Activated CD8-positive, alpha-beta T cell treated with anti-CD3 and anti-CD28 coated beads for 36 hours (primary cell): ENCODE results near the gene TEK. TPM values are rescaled to one million over a fixed set of nuclear protein-coding genes. Genes with fewer than 3 reads are reported as not detected.

Experiments
- ATAC-seq: fragments of 200-7000 bp; cut with Tn5 transposase; one replicate; pipeline ENCODE4 v1.10.0; 2021; ENCODE audit warnings: mild to moderate bottlenecking, moderate library complexity
- CTCF ChIA-PET: fragments of 350-600 bp; sonication (Branson Sonifier 250); formaldehyde crosslinking; loops from one replicate; lab custom pipeline; 2021; ENCODE audit warnings: antibody characterized with exemption; lab: Charles Lee
- POLR2A ChIA-PET: fragments of 350-600 bp; sonication (Branson Sonifier 250); formaldehyde crosslinking; loops from one replicate; lab custom pipeline; 2021; ENCODE audit warnings: antibody characterized with exemption; lab: Charles Lee
- DNase-seq: peaks from one replicate; pipeline ENCODE4 v3.0.0-alpha.2; 2020
- H3K27ac Mint-ChIP-seq: one replicate; pipeline ENCODE4 v1.8.0; 2021; ENCODE audit warnings: mild to moderate bottlenecking, mixed read lengths
- H3K27me3 Mint-ChIP-seq: one replicate; pipeline ENCODE4 v1.8.0; 2021; ENCODE audit warnings: mixed read lengths
- H3K36me3 Mint-ChIP-seq: one replicate; pipeline ENCODE4 v1.8.0; 2021; ENCODE audit warnings: low read depth, mixed read lengths
- H3K4me1 Mint-ChIP-seq: one replicate; pipeline ENCODE4 v1.8.0; 2021; ENCODE audit warnings: low read depth, mixed read lengths
- H3K4me3 Mint-ChIP-seq: one replicate; pipeline ENCODE4 v1.8.0; 2021; ENCODE audit warnings: mild to moderate bottlenecking, moderate library complexity, mixed read lengths
- H3K9me3 Mint-ChIP-seq: one replicate; pipeline ENCODE4 v1.8.0; 2021; ENCODE audit warnings: mixed read lengths
- CTCF ChIP-seq: fragments of 200-600 bp; IDR thresholded peaks from one replicate; pipeline ENCODE4 v1.8.0; 2022; ENCODE audit warnings: antibody characterized with exemption, mild to moderate bottlenecking
- intact Hi-C: fragments of 100-400 bp; cut with micrococcal nuclease; formaldehyde crosslinking; loops from one replicate; pipeline ENCODE4 v1.10.0; 2022
- total RNA-seq, 2 experiments: library from RNA; stranded (reverse); gene quantifications; one replicate each; pipeline ENCODE4 v1.2.3, GENCODE V29; 2021

The TEK gene
- total RNA-seq, 2 experiments from 2014 or later, result not detected

DNA sequence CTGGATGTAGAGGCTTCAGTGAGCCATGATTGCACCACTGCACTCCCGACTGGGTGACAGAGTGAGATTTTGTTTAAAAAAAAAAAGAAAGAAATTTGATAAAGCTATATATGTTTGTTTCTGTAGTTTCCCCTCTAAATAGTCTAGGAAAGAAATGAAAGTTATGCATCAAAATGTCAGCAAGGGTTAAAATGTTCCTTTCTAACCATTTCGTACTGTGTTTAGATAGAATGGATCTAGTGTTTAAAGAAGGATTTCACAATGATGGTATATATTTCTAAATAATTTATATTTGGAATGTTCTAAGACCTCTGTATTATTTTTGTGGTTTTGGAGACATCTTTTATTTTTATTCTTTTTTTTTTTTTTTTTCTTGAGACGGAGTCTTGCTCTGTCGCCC is 22.7 kb downstream of the TEK start:
- CTCF ChIA-PET, result no interaction called here
- intact Hi-C loops, result loop anchor here (2.0 kb wide), 1 partner anchor 19 kb away; no protein-coding TSS in a partner anchor
- H3K27me3 Mint-ChIP-seq, result peaks cover 2% of the 10 kb centered on the region
- DNase-seq (no peak), ATAC-seq (no peak)
- POLR2A ChIA-PET, result no interaction called here
- H3K9me3 Mint-ChIP-seq, result no peaks in the 10 kb centered on the region
- H3K36me3 Mint-ChIP-seq, result no peaks in the 10 kb centered on the region
- no peak overlapping the region for H3K4me3 Mint-ChIP-seq
- H3K4me1 Mint-ChIP-seq, result no peaks in the 10 kb centered on the region
- no peak overlapping the region for H3K27ac Mint-ChIP-seq
- TF ChIP-seq CTCF, result no peak

DNA sequence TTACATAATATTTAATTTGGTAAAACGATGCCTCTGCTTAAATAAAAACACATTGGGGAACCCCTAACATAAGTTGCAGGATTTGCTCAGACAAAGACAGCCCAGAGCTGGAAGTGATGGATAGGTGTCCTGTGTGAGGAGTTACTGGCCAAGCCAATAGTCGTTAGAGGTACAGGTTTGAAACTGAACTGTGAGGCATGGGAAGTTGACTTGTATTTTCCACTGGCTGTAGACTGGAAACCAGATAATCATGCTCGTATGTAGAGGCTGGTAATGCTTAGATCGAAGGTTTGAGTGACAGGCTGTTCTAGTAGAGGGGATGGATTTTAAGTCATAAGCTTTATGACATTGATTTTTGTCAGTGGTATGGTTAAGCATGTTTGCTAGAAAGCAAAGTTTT is 24.8 kb downstream of the TEK start:
- H3K4me1 Mint-ChIP-seq, result no peaks in the 10 kb centered on the region
- ATAC-seq (no peak), DNase-seq (no peak)
- CTCF ChIA-PET, result no interaction called here
- TF ChIP-seq CTCF, result no peak
- H3K27me3 Mint-ChIP-seq, result no peaks in the 10 kb centered on the region
- no peak overlapping the region for H3K27ac Mint-ChIP-seq
- no peak overlapping the region for H3K4me3 Mint-ChIP-seq
- no peaks in the 10 kb centered on the region for H3K36me3 Mint-ChIP-seq
- POLR2A ChIA-PET, result no interaction called here
- H3K9me3 Mint-ChIP-seq, result no peaks in the 10 kb centered on the region
- intact Hi-C loops, result loop anchor here (2.0 kb wide), 1 partner anchor 21 kb away; no protein-coding TSS in a partner anchor

DNA sequence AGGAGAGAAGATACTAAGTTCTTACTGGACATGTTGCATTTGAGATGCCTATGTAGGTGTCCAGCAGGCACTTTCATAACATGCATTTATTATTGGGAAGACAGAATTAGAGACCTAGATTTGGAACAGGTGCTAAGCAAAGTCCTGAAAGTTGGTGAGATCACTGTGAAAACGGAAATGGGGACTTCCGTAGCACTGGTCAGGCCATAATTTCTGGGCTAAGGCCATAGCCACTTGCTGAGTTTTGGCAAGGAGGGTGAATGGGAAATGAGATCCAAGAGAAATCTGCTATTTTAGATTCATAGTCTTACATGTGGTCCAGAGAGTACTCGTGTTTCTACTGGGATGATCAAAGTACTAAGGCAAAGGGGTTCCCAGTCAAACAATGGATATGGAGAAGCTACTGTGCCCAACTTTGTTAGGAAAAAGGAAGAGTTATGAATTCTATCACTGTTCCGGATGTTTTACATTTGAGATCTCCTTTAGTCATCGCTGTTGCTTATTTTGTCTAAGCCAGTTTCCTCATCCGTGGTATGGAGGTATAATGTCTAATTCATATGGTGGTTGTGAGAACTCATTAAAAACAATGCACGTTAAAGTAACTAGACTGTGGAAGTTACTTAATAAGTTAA is 33.4 kb downstream of the TEK start:
- no peak overlapping the region for H3K27ac Mint-ChIP-seq
- intact Hi-C loops, result no loop called here
- ChIA-PET POLR2A (no interaction called here), CTCF (no interaction called here)
- DNase-seq, result no peak
- H3K27me3 Mint-ChIP-seq, result peaks cover 4% of the 10 kb centered on the region
- TF ChIP-seq CTCF, result no peak
- no peak for ATAC-seq
- no peak overlapping the region for H3K4me3 Mint-ChIP-seq
- no peaks in the 10 kb centered on the region for H3K9me3 Mint-ChIP-seq
- no peaks in the 10 kb centered on the region for H3K36me3 Mint-ChIP-seq
- H3K4me1 Mint-ChIP-seq, result no peaks in the 10 kb centered on the region

DNA sequence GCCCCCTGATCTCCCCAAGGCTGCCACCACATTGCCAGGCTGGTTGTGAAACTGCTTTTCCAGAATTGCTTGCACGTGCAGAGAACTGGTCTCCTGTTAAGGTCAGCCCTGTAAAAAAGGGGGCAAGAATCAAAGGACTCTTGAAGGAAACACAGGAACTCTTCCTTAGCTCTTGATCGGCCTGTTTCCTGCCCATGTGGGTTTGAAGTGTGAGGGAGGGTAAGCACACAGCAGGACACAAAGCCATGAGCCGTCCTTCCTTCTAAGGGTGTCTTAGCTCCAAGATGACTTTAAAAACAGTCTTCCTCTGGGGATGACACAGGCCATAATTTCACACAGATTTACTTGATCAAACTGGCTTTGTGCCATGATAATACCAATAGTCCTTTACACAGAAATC is 36.1 kb downstream of the TEK start:
- CTCF ChIA-PET, result interaction anchor here (1.0 to 1.4 kb wide), 2 partner anchors 35 to 131 kb away, joined by 3 read pairs; no protein-coding TSS in a partner anchor
- Mint-ChIP-seq H3K27ac (no peak overlapping the region), H3K36me3 (no peaks in the 10 kb centered on the region), H3K27me3 (peaks cover 4% of the 10 kb centered on the region), H3K4me3 (no peak overlapping the region), H3K4me1 (no peaks in the 10 kb centered on the region), H3K9me3 (no peaks in the 10 kb centered on the region)
- no peak for DNase-seq
- no peak for TF ChIP-seq CTCF
- intact Hi-C loops, result no loop called here
- ATAC-seq, result no peak
- POLR2A ChIA-PET, result no interaction called here

GRCh38 chr9:27149651-27150050 is 40.6 kb downstream of the TEK start:
- DNase-seq (no peak), ATAC-seq (no peak)
- Mint-ChIP-seq H3K4me1 (no peaks in the 10 kb centered on the region), H3K4me3 (no peak overlapping the region), H3K9me3 (no peaks in the 10 kb centered on the region), H3K36me3 (no peaks in the 10 kb centered on the region), H3K27ac (no peak overlapping the region), H3K27me3 (no peaks in the 10 kb centered on the region)
- POLR2A ChIA-PET, result no interaction called here
- TF ChIP-seq CTCF, result no peak
- intact Hi-C loops, result loop anchor here (10.0 kb wide), 1 partner anchor 55 kb away; no protein-coding TSS in a partner anchor
- CTCF ChIA-PET, result no interaction called here
